Measurements from ENCODE around the gene ITSN1.

GRCh38 chr21:33684068-33684467 is 41.8 kb downstream of the ITSN1 start:
- TF ChIP-seq CTCF (IDR thresholded peaks at IDR 0.05) (no peak), POLR2A (IDR thresholded peaks at IDR 0.05) (no peak)
